ENCODE data around the gene LYPD1.

- no peak for TF ChIP-seq YY1 (IDR thresholded peaks at IDR 0.05; ENCODE audit: insufficient read depth, insufficient read length)
- no peak for TF ChIP-seq ZNF274 (IDR thresholded peaks at IDR 0.05; ENCODE audit: low read depth, low read length)
Observed at GRCh38 chr2:132664096-132664495, 5.9 kb downstream of the LYPD1 start.
